PFSK-1 (cell line): ENCODE data around the gene JPH2.

Source experiments
- FOXP2 ChIP-seq: optimal IDR thresholded peaks from 2 replicates; pipeline ENCODE3; 2011; ENCODE audit warnings: borderline replicate concordance, control low read depth, inconsistent platforms; ENCODE audit not compliant: insufficient read depth; ENCODE audit errors: extremely low read length, extremely low read depth
- POLR2AphosphoS5 ChIP-seq: IDR thresholded peaks from 2 replicates; pipeline ENCODE4 v1.6.1; 2012; ENCODE audit warnings: low read depth, mild to moderate bottlenecking, control low read depth, low read length, moderate library complexity
- SIN3A ChIP-seq: IDR thresholded peaks from 2 replicates; pipeline ENCODE4 v1.6.1; 2012; ENCODE audit warnings: mild to moderate bottlenecking, low read length, moderate library complexity, borderline replicate concordance; ENCODE audit not compliant: insufficient read depth
- TAF1 ChIP-seq: IDR thresholded peaks from 2 replicates; pipeline ENCODE4 v1.6.1; 2012; ENCODE audit warnings: low read length, control low read depth, borderline replicate concordance; ENCODE audit not compliant: insufficient read depth
- TF ChIP-seq, protein P1 (sequence below), 2 experiments: IDR thresholded peaks; 2 replicates each; pipeline versions ENCODE4 v1.6.1 to v1.8.0; 2011 to 2012; ENCODE audit warnings: low read depth in 2 of 2, low read length in 2 of 2, control low read depth in 1 of 2, inconsistent platforms in 1 of 2, mild to moderate bottlenecking in 1 of 2, moderate library complexity in 1 of 2; ENCODE audit not compliant: insufficient read depth in 1 of 2

DNA sequence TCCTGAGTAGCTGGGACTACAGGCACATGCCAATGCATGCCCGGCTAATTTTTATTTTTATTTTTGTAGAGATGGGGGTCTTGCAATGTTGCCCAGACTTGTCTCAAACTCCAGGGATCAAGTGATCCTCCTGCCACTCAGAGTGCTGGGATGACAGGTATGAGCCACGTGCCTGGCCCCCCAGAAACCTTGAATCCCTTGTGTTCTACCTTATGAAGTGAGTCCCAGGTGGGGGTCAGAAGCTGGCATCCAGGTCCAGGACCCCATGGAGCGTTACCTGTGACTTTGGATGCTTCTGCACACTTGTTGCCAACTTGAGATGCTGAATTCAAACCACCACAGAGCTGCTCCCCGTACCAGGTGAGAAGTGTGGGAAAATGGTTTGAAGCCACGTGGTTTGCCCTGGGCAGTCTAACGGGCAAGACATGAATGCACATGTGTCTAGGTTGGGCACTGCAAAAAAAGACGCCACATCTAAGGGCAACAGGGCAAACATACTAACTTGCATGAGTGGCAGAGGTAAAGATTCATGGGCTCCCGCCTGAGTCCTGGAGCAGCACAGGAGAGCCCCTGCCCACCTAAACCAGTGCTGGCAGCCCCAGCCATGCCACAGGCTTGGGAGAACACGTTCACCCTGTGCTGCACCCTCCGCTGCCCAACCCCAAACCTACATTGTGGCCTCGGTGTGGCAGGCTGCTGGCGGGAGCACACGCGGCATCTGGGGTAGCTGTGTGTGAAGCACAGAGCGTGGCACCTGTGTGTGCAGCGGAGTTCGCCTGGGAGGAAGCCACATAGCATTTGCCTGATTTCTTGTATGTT lies 101.2 kb downstream of the JPH2 start:
- TF ChIP-seq TAF1 (no peak), SIN3A (no peak), POLR2AphosphoS5 (no peak), FOXP2 (no peak)
- TF ChIP-seq, protein P1, sequence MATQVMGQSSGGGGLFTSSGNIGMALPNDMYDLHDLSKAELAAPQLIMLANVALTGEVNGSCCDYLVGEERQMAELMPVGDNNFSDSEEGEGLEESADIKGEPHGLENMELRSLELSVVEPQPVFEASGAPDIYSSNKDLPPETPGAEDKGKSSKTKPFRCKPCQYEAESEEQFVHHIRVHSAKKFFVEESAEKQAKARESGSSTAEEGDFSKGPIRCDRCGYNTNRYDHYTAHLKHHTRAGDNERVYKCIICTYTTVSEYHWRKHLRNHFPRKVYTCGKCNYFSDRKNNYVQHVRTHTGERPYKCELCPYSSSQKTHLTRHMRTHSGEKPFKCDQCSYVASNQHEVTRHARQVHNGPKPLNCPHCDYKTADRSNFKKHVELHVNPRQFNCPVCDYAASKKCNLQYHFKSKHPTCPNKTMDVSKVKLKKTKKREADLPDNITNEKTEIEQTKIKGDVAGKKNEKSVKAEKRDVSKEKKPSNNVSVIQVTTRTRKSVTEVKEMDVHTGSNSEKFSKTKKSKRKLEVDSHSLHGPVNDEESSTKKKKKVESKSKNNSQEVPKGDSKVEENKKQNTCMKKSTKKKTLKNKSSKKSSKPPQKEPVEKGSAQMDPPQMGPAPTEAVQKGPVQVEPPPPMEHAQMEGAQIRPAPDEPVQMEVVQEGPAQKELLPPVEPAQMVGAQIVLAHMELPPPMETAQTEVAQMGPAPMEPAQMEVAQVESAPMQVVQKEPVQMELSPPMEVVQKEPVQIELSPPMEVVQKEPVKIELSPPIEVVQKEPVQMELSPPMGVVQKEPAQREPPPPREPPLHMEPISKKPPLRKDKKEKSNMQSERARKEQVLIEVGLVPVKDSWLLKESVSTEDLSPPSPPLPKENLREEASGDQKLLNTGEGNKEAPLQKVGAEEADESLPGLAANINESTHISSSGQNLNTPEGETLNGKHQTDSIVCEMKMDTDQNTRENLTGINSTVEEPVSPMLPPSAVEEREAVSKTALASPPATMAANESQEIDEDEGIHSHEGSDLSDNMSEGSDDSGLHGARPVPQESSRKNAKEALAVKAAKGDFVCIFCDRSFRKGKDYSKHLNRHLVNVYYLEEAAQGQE (IDR thresholded peaks at IDR 0.05; ENCODE audit: insufficient read depth in 1 of 2, low read depth in 2 of 2, low read length in 2 of 2), result no peak
